ENCODE data around the gene MYLK.
"Not testable (repeated sequence)": the region's sequence is repeated elsewhere in the genome, so short reads cannot be mapped to it uniquely, and the experiment has no call there.

The MYLK gene

DNA sequence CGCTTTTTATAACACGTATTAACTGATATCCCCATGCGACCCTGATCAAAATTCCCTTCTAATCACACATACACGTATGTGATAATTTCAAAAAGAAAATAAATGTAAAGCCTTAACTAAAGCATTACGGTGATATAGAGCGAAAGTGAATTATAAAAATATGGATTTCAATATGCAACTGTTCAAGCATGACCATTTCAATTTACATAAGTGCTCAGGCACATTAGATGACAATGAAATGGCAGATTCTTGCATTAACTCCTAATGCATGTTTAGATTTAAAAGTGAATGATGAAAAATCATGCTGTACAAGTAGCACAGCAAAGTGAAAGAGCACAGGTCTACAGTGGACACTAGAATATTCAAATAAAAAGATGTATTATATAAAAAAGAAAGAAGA, 140.1 kb downstream of the MYLK start:
- no peak for DNase-seq

DNA sequence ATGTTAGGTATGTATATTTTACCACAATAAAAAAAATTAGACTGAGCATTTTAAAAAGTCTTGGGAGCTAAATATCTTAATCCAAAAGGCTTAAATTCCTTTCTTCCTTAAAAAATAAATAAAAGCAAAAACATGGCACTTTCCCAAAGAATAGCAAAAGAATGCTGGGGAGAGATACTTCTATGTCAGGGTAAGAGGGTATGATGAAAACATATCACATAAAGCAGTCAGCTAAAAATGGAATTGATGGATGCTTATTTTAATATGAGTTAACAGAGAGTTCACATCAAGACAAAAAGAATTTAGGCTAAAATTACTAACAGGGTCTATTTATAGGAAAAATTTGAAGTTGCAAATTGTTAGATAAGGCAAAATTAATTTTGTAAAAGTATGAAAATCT, 141.0 kb downstream of the MYLK start:
- DNase-seq = no peak

GRCh38 chr3:123741041-123741511, 143.1 kb downstream of the MYLK start:
- no peak for DNase-seq

GRCh38 chr3:123740391-123740822, 143.7 kb downstream of the MYLK start:
- DNase-seq = no peak

DNA sequence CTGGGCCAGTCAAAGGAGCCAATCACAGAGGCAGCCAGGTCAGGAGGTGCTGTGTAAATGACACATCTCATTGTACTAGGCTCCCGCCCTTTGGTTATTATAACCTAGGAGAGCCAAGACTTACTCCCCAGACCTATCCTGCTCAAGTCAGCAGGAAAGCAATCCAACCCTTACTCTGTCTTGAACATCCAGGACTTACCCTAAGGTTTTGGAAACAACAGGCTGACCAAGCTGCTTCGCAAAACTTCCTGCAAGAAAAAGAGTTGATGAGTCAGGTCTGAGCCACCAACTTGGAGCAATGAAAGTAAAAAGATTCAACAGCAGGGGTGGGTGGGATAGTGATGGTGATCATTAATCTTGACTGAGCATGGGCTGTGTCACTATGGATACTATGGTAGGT, 144.4 kb downstream of the MYLK start:
- DNase-seq = no peak

DNA sequence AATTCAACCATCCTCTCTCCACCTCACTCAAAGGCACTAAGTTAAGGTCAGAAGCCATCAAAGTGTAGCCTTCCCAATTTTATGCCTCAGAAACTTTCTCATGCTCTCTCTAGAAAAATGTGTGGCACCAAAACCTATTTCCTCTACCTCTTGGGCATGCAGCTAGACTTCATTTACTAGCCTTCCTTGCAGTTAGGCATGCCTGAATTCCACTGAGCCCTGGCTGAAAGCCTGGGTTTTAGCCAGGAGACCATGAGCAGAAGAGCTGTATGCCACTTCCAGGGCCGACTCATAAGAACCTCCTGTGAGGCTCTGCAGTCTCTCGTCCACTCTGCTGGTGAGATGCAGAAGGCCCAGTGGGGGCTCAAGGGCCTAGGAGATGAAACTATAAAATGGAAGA, 145.0 kb downstream of the MYLK start:
- DNase-seq = no peak

DNA sequence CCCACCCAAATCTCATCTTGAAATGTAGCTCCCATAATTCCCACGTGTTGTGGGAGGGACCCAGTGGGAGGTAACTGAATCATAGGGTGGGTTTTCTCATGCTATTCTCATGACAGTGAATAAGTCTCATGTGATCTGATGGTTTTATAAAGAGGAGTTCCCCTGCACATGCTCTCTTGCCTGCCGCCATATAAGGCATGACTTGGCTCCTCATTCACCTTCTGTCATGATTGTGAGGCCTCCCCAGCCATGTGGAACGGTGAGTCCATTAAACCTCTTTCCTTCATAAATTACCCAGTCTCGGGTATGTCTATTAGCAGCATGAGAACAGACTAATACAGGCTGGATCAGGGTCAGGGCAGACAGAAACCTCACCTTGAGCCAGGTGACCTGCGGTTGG, 145.6 kb downstream of the MYLK start:
- DNase-seq = not testable (repeated sequence)

DNA sequence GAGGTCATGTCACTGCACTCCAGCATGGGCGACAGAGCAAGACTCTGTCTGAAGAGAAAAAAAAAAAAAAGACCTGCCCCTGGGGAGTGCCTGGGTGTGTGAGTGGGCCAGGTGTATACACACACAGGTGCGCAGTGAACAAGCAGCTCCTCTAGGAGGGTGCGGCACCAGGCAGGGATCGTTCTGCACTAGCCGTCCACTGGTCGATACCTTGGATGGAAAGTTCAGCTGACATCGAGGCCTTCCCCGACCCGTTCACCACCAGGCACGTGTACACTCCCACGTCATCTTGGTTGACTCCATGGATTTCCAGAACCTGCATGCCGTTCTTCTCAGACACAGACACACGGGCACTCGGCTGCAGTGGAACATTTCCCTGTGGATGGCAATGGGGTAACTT, 147.0 kb downstream of the MYLK start:
- DNase-seq = no peak

DNA sequence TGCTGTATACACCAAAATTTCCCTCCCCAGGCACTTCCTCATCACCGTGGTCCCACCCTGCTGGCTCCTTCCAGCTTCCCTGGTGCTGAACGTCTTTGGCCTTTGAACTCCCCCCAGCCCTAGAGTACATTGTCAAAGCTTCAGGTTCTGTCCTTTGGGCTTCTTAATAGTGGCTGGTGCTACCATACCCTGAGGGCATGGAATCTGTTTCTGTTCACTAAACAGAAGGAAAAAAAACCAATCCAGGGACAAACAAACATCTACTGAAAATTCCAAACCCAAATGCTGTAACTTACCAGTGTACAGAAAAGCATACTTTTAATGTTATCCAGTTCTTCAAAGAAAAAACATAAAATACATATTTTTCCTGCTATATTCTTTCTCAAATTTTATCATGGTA, 148.7 kb downstream of the MYLK start:
- DNase-seq = no peak

DNA sequence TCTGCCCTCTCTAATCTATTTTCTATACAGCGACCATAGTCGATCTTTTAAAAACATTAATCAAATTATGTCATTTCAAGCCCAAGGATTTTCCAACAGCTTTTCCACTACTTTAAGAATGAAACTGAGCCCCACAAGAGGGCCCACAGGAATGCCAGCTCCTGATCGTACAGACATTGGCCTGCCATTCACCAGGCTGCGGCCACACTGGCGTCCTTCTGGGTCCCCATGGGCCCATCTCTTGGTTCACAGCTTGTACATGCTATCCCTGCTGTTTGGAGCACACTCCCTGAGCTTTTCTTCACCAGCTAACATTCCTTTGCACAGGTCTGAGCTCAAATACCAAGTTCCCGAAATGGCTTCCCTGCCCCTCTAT, 149.6 kb downstream of the MYLK start:
- DNase-seq = no peak

DNA sequence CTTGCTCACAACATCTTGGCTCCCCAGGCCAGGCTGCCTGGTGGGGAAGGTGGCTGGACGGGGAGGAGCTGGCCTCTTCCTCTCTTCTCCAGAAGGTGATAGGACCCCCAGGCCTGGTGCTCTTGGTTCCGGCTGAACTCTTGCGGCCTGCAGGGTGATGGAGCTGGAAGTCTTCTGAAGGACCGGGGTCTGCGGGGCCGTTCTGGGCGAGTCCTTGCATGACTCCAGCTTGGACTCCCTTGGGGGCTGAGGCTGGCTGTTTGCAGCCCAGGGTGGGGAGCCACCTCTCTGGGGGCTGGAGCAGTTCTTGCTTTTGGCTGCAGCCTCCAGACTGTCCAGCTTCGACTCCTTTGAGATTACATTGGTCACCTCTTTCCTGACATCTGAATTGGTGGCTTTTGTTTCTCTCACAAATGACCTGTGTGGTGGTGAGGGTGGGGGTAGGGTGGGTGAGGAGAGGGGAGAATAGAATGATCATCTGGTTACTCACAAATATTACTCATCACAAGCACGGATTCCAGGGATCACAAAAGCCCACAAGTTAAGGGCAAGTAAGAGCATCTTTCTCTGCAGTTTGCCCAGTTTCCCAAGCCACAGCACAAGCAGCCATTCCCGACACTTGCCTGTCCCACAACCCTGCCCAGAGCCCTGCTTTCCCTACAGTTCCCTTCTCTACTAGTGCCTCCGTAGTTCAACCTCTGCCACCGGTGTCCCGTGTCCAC, 150.2 kb downstream of the MYLK start:
- no peak for DNase-seq

DNA sequence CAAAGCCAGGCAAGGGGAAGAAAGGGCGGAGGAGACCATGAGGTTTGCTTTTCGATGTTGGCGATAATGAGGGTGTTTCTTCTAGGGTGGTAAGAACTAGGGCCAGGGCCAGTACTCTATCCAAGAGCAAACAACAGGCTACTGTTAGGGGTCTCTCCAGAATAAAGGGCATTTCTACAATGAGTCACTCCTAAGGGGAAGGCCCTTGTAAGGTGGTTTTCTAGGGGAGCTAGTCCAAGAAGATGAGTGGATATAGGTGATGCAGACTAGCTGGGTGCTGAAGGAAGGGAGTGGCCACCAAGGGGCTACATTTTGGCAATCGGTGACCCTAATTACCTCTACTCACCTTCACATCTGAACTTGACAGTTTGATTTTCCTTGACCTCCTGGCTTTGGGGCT, 150.8 kb downstream of the MYLK start:
- DNase-seq = no peak

- DNase-seq = no peak
Observed at GRCh38 chr3:123732447-123732846, 151.7 kb downstream of the MYLK start.

GRCh38 chr3:123730829-123731228, 153.3 kb downstream of the MYLK start:
- DNase-seq = no peak

GRCh38 chr3:123728991-123729390, 155.1 kb downstream of the MYLK start:
- DNase-seq = no peak

DNA sequence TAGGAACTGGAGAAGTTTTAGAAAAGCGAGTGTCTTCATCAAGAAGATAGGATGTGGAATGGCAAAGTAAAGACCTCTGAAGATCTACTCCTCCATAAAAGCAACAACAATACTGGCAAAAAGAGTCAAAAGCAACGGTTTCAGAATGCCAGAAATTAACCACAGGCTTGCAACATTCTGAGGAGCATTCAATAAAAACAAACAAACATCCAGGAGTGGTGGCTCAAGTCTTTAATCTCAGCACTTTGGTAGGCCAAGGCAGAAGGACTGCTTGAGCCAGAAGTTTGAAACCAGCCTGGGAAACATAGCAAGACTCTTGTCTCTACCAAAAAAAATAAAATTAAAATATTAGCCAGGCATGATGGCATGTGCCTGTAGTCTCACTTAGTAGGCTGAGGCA, 156.1 kb downstream of the MYLK start:
- DNase-seq = no peak

GRCh38 chr3:123725652-123726400, 158.3 kb downstream of the MYLK start:
- DNase-seq = no peak

GRCh38 chr3:123724306-123724705, 159.8 kb downstream of the MYLK start:
- DNase-seq = no peak

GRCh38 chr3:123723522-123724168, 160.5 kb downstream of the MYLK start:
- peak; percentile 16 for DNase-seq

DNA sequence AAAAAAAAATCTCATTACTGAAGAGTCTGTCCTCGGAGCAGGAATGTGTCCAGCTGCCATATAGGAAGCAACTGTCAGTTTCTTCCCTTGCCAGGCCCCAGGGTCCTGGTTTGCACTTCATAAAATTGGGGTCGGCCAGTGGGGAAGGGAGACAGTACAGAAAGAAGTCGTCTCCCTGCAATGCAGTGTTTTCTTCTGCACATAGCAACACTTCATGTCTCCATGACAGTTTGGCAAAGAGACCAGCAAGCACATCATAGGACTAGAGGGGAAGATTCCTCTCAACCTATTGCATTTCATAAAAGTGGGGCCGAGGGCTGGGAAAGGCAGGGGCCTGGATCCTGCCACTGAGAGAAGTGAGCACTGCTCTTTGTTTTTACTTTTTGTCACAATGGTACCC, 161.1 kb downstream of the MYLK start:
- DNase-seq = no peak

- DNase-seq = no peak
Observed at GRCh38 chr3:123722456-123722855, 161.7 kb downstream of the MYLK start.

DNA sequence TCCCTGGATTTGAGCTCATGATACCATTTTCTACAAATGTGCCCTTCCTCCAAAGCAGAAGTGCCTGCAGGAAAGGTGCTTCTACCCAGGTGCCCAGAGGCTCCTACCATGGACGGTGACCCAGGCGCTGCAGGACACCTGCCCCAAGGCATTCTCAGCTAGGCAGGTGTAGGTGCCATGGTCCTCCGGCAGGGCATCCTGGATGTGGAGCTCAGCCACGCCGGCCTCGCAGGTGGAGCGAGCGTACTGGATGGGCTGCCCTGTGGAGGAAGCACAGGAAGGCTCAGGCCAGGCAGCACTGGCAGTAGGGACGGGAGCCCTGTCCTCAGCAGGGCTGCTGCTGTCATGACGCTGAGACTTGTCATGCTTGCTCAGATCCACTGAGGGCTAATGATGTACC, 162.1 kb downstream of the MYLK start:
- no peak for DNase-seq

DNA sequence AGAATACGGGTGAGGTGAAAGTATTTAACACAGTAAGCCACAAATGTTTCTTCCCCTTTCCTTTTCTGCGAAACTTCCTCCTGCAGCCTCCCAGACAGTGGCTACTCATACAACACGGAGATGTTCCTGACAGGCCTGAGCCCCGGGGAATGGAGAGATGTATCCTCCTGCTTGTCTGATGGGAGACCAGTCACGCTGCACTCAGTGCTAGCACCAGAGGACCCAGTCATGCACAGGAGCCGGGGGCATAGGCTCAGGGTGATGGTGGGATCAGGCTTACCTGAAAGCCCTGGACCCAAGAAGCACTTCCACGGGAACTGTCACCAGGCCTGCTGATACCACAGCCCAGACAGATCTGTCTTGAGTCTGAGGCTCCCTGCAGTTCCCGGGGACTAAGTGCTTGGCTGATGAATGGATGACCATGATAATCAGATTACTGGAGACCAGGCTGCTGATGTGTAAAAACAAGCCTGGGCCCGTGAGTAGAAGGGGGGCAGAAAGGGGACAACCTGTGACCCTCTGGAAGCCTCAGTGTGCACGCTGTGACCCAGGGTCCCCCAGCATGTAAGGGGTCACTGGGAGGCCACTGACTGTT, 162.9 kb downstream of the MYLK start:
- not testable (repeated sequence) for DNase-seq

GRCh38 chr3:123720638-123721037, 163.5 kb downstream of the MYLK start:
- no peak for DNase-seq
